ENCODE measurements around the gene IGF2BP1. TPM values are rescaled to one million over a fixed set of nuclear protein-coding genes. Genes with fewer than 3 reads are reported as not detected.

The IGF2BP1 gene
- total RNA-seq, 1 experiment from 2014 or later = not detected

DNA sequence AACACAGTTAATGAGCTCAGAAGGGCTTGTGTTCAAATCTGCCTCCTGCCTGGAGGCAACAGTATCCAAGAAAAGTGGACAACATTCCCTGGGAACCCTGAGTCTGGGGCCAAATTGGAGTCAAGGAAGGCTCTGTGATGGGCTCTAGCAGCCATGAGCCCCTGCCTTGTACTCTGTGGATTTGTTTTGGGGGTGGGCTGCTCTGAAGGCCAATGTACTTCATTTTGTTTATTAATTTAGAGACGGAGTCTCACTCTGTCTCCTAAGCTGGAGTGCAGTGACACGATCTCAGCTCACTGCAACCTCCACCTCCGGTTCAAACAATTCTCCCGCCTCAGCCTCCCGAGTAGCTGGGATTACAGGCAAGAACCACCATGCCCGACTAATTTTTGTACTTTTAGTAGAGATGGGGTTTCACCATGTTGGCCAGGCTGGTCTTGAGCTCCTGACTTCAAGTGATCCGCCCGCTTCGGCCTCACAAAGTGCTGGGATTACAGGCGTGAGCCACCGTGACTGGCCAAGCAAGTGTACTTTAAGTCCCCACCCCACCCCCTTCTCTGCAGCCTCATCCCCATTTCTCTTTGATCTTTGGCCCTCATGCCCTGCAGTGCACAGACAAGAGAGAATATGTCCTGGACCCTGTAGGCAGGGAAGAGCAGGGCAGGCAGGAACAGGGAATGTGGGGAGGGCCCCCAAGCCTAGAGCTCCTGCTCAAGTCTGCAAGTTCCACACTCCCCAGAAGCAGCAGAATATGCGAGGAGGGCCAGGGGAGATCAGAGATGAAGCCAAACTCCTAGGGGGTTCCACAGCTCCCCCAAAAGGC, 26.1 kb upstream of the IGF2BP1 start:
- Histone ChIP-seq H3K27me3 (ENCODE audit: low read length) (no peaks in the 10 kb centered on the region), H3K27ac (ENCODE audit: low read length) (no peak overlapping the region), H3K4me1 (ENCODE audit: low read length) (no peaks in the 10 kb centered on the region), H2AFZ (ENCODE audit: low read length) (no peak overlapping the region), H3K36me3 (ENCODE audit: insufficient read depth, low read length) (no peaks in the 10 kb centered on the region), H3K4me3 (ENCODE audit: low read length) (no peak overlapping the region), H3K79me2 (ENCODE audit: low read length) (no peaks in the 10 kb centered on the region), H3K9me3 (ENCODE audit: low read length) (no peaks in the 10 kb centered on the region), H3K4me2 (ENCODE audit: low read depth, low read length, poor library complexity, severe bottlenecking) (no peak overlapping the region), H4K20me1 (ENCODE audit: insufficient read depth, low read depth, low read length) (no peaks in the 10 kb centered on the region), H3K9me2 (replicated peaks; ENCODE audit: insufficient read depth, low read length) (no peaks in the 10 kb centered on the region), H3K9ac (ENCODE audit: low read length) (no peak overlapping the region)
- DNase-seq = no peak

DNA sequence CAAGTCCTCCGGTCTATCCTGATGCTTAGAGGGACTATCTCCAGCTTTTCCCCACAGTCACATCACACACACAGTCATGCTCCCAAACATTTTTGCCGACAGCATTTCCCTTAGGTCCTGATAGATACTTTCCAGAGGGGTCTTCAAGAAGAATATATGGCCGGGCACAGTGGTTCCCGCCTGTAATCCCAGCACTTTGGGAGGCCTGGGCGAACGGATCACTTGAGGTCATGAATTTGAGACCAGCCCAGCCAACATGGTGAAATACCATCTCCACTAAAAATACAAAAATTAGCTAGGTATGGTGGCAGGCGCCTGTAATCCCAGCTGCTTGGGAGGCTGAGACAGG, 24.5 kb upstream of the IGF2BP1 start:
- Histone ChIP-seq H3K4me1 (ENCODE audit: low read length) (no peaks in the 10 kb centered on the region), H3K4me2 (ENCODE audit: low read depth, low read length, poor library complexity, severe bottlenecking) (no peak overlapping the region), H3K27me3 (ENCODE audit: low read length) (no peaks in the 10 kb centered on the region), H3K4me3 (ENCODE audit: low read length) (no peak overlapping the region), H3K9me2 (replicated peaks; ENCODE audit: insufficient read depth, low read length) (no peaks in the 10 kb centered on the region), H3K36me3 (ENCODE audit: insufficient read depth, low read length) (no peaks in the 10 kb centered on the region), H3K9ac (ENCODE audit: low read length) (no peak overlapping the region), H4K20me1 (ENCODE audit: insufficient read depth, low read depth, low read length) (no peaks in the 10 kb centered on the region), H3K27ac (ENCODE audit: low read length) (no peak overlapping the region), H3K79me2 (ENCODE audit: low read length) (no peaks in the 10 kb centered on the region), H2AFZ (ENCODE audit: low read length) (no peak overlapping the region), H3K9me3 (ENCODE audit: low read length) (no peaks in the 10 kb centered on the region)
- DNase-seq = no peak

DNA sequence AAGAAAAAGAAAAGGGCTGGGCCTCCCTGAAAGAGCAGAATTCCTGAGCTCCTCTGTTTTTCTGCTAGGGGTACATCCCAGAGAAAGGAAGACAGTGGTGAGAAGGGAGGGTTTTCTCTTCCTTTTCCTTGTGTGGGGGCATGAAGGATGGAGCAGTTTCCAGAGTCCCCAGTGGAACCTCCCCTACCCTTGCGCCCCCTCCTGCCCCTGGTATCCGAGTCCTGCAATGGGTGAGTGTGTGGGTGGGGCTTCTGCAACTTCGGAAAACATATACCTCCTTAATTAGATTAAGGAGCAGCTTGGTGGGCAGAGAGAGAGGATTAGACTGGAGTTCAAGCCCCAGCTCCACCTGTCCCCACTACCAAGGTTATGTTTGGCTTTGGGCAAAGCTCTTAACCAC, 23.4 kb upstream of the IGF2BP1 start:
- Histone ChIP-seq H3K4me2 (ENCODE audit: low read depth, low read length, poor library complexity, severe bottlenecking) (no peak overlapping the region), H3K27me3 (ENCODE audit: low read length) (no peaks in the 10 kb centered on the region), H3K79me2 (ENCODE audit: low read length) (no peaks in the 10 kb centered on the region), H3K4me3 (ENCODE audit: low read length) (no peak overlapping the region), H4K20me1 (ENCODE audit: insufficient read depth, low read depth, low read length) (no peaks in the 10 kb centered on the region), H3K27ac (ENCODE audit: low read length) (no peak overlapping the region), H3K9me2 (replicated peaks; ENCODE audit: insufficient read depth, low read length) (no peaks in the 10 kb centered on the region), H3K9ac (ENCODE audit: low read length) (no peak overlapping the region), H3K9me3 (ENCODE audit: low read length) (no peaks in the 10 kb centered on the region), H2AFZ (ENCODE audit: low read length) (no peak overlapping the region), H3K36me3 (ENCODE audit: insufficient read depth, low read length) (no peaks in the 10 kb centered on the region), H3K4me1 (ENCODE audit: low read length) (no peaks in the 10 kb centered on the region)
- DNase-seq = no peak

DNA sequence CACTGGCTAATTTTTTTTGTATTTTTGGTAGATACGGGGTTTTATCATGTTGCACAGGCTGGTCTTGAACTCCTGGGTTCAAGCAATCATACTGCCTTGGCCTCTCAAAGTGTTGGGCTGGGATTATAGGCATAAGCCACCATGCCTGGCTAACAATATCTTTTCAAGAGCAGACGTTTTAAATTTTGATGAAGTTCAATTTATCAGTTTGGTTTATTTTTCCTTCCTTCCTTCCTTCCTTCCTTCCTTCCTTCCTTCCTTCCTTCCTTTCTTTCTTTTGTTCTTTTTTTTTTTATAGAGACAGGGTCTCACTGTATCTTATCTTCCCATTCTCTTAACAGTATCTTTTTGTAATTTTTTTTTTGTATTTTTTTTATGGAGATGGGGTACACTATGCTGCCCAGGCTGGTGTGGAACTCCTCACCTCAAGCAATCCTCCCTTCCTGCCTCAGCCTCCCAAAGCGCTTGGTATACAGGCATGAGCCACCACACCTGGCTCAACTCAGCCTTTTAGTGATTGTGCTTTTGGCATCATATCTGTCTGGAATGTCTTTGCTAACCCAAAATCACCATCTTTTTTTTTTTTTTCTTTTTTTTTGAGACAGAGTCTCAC, 15.2 kb upstream of the IGF2BP1 start:
- H3K27ac ChIP-seq (ENCODE audit: low read length) = no peak overlapping the region
- H3K79me2 ChIP-seq (ENCODE audit: low read length) = no peaks in the 10 kb centered on the region
- H3K9me2 ChIP-seq (replicated peaks; ENCODE audit: insufficient read depth, low read length) = no peaks in the 10 kb centered on the region
- no peaks in the 10 kb centered on the region for H3K9me3 ChIP-seq (ENCODE audit: low read length)
- no peak overlapping the region for H3K4me3 ChIP-seq (ENCODE audit: low read length)
- no peak for DNase-seq
- H3K9ac ChIP-seq (ENCODE audit: low read length) = no peak overlapping the region
- H4K20me1 ChIP-seq (ENCODE audit: insufficient read depth, low read depth, low read length) = no peaks in the 10 kb centered on the region
- no peak overlapping the region for H2AFZ ChIP-seq (ENCODE audit: low read length)
- H3K27me3 ChIP-seq (ENCODE audit: low read length) = no peaks in the 10 kb centered on the region
- H3K36me3 ChIP-seq (ENCODE audit: insufficient read depth, low read length) = no peaks in the 10 kb centered on the region
- no peak overlapping the region for H3K4me2 ChIP-seq (ENCODE audit: low read depth, low read length, poor library complexity, severe bottlenecking)
- no peaks in the 10 kb centered on the region for H3K4me1 ChIP-seq (ENCODE audit: low read length)

DNA sequence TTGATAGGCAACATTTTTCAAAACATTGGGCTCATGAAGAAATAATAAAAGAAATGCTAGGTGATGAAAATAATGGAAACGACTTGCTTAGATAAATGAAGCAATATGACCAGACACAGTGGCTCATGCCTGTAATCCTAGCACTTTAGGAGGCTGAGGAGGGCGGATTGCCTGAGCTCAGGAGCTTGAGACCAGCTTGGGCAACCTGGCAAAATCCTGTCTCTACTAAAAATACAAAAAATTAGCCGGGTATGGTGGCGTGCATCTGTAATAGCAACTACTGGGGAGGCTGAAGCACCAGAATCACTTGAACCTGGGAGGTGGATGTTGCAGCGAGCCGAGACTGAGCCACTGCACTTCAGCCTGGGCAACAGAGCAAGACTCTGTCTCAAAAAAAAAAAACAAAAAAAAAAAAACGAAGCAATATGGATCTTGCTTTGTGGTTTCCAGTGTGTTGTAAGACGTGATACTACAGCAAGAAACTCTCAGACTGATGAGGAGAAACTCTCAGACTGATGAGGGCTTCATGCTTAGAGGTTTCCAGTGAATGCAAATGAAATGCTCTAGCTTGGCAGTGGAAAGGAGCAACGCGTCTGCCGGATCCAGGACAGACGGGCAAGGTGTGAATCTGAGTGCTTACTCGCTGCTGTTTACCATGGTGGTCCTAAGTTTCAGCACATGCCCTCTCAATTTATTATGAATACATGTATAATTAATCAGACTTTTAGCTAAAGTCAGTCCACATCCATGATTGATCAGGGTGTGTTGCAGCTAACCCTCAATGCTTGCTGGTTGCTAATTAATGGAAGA, 11.5 kb upstream of the IGF2BP1 start:
- no peak for DNase-seq
- H3K4me3 ChIP-seq (ENCODE audit: low read length) = no peak overlapping the region
- H3K27ac ChIP-seq (ENCODE audit: low read length) = no peak overlapping the region
- H3K36me3 ChIP-seq (ENCODE audit: insufficient read depth, low read length) = no peaks in the 10 kb centered on the region
- no peak overlapping the region for H3K4me2 ChIP-seq (ENCODE audit: low read depth, low read length, poor library complexity, severe bottlenecking)
- H3K9ac ChIP-seq (ENCODE audit: low read length) = no peak overlapping the region
- H3K9me2 ChIP-seq (replicated peaks; ENCODE audit: insufficient read depth, low read length) = no peaks in the 10 kb centered on the region
- no peaks in the 10 kb centered on the region for H3K9me3 ChIP-seq (ENCODE audit: low read length)
- H3K27me3 ChIP-seq (ENCODE audit: low read length) = no peaks in the 10 kb centered on the region
- H3K4me1 ChIP-seq (ENCODE audit: low read length) = no peaks in the 10 kb centered on the region
- H2AFZ ChIP-seq (ENCODE audit: low read length) = no peak overlapping the region
- no peaks in the 10 kb centered on the region for H3K79me2 ChIP-seq (ENCODE audit: low read length)
- H4K20me1 ChIP-seq (ENCODE audit: insufficient read depth, low read depth, low read length) = no peaks in the 10 kb centered on the region

DNA sequence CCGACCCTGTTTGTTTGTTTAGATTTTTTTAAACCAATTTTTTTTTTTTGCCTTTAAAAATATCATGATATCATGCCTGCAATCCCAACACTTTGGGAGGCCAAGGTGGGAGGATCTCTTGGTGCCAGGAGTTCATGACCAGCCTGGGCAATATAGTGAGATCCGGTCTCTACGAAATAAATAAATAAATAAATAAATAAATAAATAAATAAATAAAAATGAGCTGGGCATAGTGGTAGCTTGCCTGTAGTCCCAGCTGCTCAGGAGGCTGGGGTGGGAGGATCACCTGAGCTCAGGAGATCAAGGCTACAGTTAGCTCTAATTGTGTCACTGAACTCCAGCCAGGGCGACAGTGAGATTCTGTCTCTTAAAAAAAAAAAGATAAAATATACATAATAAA, 8.1 kb upstream of the IGF2BP1 start:
- no peaks in the 10 kb centered on the region for H3K4me1 ChIP-seq (ENCODE audit: low read length)
- H3K4me3 ChIP-seq (ENCODE audit: low read length) = no peak overlapping the region
- H3K4me2 ChIP-seq (ENCODE audit: low read depth, low read length, poor library complexity, severe bottlenecking) = no peak overlapping the region
- H3K9ac ChIP-seq (ENCODE audit: low read length) = no peak overlapping the region
- H4K20me1 ChIP-seq (ENCODE audit: insufficient read depth, low read depth, low read length) = no peaks in the 10 kb centered on the region
- no peaks in the 10 kb centered on the region for H3K9me2 ChIP-seq (replicated peaks; ENCODE audit: insufficient read depth, low read length)
- H3K36me3 ChIP-seq (ENCODE audit: insufficient read depth, low read length) = no peaks in the 10 kb centered on the region
- no peak overlapping the region for H2AFZ ChIP-seq (ENCODE audit: low read length)
- no peaks in the 10 kb centered on the region for H3K27me3 ChIP-seq (ENCODE audit: low read length)
- no peaks in the 10 kb centered on the region for H3K9me3 ChIP-seq (ENCODE audit: low read length)
- H3K27ac ChIP-seq (ENCODE audit: low read length) = no peak overlapping the region
- no peaks in the 10 kb centered on the region for H3K79me2 ChIP-seq (ENCODE audit: low read length)
- DNase-seq = no peak

DNA sequence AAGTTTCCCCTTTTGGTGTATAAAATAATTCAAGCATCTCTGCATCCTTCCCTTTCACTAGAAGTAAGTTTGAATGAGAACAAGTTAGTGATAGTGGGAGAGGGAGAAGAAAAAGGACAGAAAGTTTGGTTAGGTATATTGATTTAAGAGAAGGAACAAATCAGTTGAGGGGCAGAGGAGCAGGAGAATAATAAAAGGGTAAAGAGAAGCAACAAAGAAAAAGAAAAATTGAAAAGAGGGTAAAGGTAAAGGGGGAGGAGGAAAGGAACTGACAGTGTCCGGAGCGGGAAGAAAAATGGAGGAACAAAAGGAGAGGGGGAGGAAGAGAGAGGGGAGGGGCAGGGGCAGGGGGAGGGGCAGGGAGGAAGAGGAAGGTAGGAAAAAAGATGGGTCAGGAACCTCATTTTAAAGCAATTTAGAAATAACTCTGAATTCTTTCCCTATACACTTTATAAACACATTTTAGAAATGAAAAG, 6.3 kb upstream of the IGF2BP1 start:
- Histone ChIP-seq H3K36me3 (ENCODE audit: insufficient read depth, low read length) (no peaks in the 10 kb centered on the region), H4K20me1 (ENCODE audit: insufficient read depth, low read depth, low read length) (no peaks in the 10 kb centered on the region), H3K27me3 (ENCODE audit: low read length) (no peaks in the 10 kb centered on the region), H3K4me1 (ENCODE audit: low read length) (no peaks in the 10 kb centered on the region), H3K9ac (ENCODE audit: low read length) (no peak overlapping the region), H3K79me2 (ENCODE audit: low read length) (no peaks in the 10 kb centered on the region), H3K9me2 (replicated peaks; ENCODE audit: insufficient read depth, low read length) (no peaks in the 10 kb centered on the region), H3K9me3 (ENCODE audit: low read length) (no peaks in the 10 kb centered on the region), H2AFZ (ENCODE audit: low read length) (no peak overlapping the region), H3K4me3 (ENCODE audit: low read length) (no peak overlapping the region), H3K27ac (ENCODE audit: low read length) (no peak overlapping the region), H3K4me2 (ENCODE audit: low read depth, low read length, poor library complexity, severe bottlenecking) (no peak overlapping the region)
- DNase-seq = no peak

DNA sequence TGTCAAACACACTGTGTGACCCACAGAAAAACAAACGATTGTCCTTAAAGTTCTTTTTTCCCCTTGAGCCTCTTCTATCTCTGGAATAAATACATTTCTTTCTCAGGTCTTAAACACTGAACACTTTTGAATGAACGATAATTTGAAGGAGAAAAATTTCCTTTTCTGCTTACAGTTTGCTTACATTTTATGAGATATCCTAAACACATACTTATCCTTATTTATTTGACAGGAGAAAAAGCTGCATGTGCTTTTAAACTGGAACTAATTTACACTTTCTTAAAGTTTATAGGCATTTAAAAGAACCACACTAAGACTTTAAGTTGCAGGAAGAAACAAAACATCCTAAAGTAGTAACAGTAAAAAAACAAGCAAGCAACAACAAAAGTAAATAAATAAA, 4.7 kb upstream of the IGF2BP1 start:
- no peaks in the 10 kb centered on the region for H3K27me3 ChIP-seq (ENCODE audit: low read length)

More for the DNA sequence above, 4.7 kb upstream of the IGF2BP1 start:
- no peak overlapping the region for H3K4me2 ChIP-seq (ENCODE audit: low read depth, low read length, poor library complexity, severe bottlenecking)
- H3K9me3 ChIP-seq (ENCODE audit: low read length) = no peaks in the 10 kb centered on the region
- no peak for DNase-seq
- H4K20me1 ChIP-seq (ENCODE audit: insufficient read depth, low read depth, low read length) = no peaks in the 10 kb centered on the region
- H3K79me2 ChIP-seq (ENCODE audit: low read length) = no peaks in the 10 kb centered on the region
- no peak overlapping the region for H3K27ac ChIP-seq (ENCODE audit: low read length)
- no peak overlapping the region for H3K4me3 ChIP-seq (ENCODE audit: low read length)
- no peaks in the 10 kb centered on the region for H3K4me1 ChIP-seq (ENCODE audit: low read length)
- H2AFZ ChIP-seq (ENCODE audit: low read length) = no peak overlapping the region
- no peaks in the 10 kb centered on the region for H3K9me2 ChIP-seq (replicated peaks; ENCODE audit: insufficient read depth, low read length)
- H3K9ac ChIP-seq (ENCODE audit: low read length) = no peak overlapping the region
- no peaks in the 10 kb centered on the region for H3K36me3 ChIP-seq (ENCODE audit: insufficient read depth, low read length)

Data from Karpas-422 (cell line).